Pulmonary artery endothelial cell (primary cell): ENCODE results near the gene MLIP. TPM values are rescaled to one million over a fixed set of nuclear protein-coding genes. Genes with fewer than 3 reads are reported as not detected.
"Not testable (repeated sequence)": the region's sequence is repeated elsewhere in the genome, so short reads cannot be mapped to it uniquely, and the experiment has no call there.

Source experiments
- DNase-seq: peaks from one replicate; pipeline ENCODE4 v3.0.0-alpha.2; 2011; ENCODE audit warnings: low read depth, low spot score
- total RNA-seq: library from RNA; depleted of rRNA; stranded (reverse); fragments of >200 nt; gene quantifications from 2 replicates; pipeline ENCODE4 v1.2.3, GENCODE V29; 2014

The MLIP gene, protein sequence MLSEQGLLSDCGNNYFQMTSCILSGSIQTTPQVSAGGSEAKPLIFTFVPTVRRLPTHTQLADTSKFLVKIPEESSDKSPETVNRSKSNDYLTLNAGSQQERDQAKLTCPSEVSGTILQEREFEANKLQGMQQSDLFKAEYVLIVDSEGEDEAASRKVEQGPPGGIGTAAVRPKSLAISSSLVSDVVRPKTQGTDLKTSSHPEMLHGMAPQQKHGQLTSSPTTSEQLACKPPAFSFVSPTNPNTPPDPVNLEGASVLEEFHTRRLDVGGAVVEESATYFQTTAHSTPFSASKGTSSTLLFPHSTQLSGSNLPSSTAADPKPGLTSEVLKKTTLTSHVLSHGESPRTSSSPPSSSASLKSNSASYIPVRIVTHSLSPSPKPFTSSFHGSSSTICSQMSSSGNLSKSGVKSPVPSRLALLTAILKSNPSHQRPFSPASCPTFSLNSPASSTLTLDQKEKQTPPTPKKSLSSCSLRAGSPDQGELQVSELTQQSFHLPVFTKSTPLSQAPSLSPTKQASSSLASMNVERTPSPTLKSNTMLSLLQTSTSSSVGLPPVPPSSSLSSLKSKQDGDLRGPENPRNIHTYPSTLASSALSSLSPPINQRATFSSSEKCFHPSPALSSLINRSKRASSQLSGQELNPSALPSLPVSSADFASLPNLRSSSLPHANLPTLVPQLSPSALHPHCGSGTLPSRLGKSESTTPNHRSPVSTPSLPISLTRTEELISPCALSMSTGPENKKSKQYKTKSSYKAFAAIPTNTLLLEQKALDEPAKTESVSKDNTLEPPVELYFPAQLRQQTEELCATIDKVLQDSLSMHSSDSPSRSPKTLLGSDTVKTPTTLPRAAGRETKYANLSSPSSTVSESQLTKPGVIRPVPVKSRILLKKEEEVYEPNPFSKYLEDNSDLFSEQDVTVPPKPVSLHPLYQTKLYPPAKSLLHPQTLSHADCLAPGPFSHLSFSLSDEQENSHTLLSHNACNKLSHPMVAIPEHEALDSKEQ
- 10.8 and 21.7 TPM in 2 replicates for total RNA-seq

DNA sequence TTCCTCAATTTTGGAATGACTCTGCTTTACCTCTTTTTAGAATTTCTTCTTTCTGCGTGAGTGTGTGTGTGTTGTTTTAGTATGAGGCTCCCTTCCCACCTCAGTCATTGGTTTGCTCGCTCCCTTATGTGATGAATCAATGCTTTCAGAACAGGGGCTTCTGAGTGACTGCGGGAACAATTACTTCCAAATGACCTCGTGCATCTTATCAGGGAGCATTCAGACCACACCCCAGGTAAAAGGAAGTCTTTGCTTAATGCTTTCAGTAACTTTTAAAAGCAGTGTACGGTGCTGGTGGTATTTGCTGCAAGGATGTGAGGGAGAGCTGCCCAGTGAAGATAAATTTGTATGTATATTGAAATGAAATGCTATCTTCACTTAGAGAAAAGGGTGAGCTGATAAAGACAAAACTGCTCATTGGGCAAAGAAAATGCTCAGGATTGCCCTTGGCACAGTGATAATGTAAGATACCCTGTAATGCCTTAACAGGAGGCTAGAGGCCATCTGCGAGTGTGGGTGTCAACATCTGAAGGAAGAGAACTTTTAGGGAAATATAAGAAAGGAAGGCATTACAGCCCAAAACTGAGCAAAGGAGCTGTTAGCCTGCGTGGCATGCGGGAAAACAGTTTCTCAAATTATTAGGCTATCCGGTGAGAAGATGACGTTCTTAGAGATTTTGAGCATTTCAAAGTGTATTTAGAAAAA lies at the start of gene MLIP:
MLIP (plus strand) TSS at position 103 of the 705 bp plus-strand sequence; CDS start at position 140, 37 bp downstream.
- DNase-seq, result no peak

- DNase-seq, result no peak
Measured at GRCh38 chr6:54063228-54063539, 48.1 kb upstream of the MLIP start.

GRCh38 chr6:54068694-54069093 lies 42.5 kb upstream of the MLIP start:
- no peak for DNase-seq

DNA sequence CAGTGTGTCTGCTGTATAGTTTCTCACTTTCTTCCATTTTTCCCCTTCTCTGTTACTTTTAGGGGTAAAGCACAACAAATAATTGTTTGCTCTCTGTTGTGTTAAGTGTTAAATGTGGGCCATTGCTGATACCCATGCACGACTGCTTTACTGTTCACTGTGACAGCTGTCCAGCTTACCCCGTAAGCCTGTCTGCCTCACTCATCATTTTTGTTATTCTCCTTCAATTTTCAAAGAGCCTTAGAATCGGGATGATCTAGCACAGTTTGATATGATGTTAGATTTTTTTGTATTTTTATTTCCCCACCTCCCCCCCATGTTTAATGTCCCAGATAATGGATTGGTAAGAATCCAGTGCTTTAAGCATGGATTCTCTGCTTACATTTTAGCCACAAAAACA lies 41.2 kb upstream of the MLIP start:
- DNase-seq, result no peak

GRCh38 chr6:54071821-54072340 lies 39.4 kb upstream of the MLIP start:
- DNase-seq, result no peak

DNA sequence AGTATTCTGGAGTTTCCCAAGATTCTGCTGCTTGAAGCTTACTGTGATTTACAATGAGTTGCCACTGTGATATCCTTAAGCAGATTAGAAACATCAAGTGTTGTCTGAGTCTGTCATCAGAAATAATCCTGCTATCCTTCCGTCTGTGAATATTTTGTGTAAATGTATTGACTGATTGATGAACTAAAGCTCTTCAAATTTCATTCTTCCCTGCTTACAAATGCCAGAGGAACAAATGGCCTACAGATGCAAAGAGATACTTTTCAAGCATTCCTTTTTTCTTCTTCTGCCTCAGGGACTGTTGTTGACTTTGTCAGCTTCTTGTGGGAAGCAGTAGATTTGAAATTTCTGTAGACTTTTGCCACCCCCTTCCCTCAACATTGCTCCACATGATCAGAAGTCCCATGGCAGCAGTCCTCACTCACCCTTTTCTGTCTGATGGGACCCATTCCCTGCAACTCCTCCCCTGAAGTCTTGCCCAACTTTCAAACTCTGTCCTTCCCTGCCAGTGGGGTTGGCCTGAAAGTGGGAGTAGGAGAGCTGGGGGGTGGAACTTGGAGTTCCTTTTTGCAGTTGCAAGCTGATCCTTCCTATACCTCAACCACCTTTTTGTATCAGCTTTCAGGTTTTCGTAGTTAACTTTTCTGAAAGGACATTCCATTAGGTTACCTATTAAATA lies 38.5 kb upstream of the MLIP start:
- no peak for DNase-seq

DNA sequence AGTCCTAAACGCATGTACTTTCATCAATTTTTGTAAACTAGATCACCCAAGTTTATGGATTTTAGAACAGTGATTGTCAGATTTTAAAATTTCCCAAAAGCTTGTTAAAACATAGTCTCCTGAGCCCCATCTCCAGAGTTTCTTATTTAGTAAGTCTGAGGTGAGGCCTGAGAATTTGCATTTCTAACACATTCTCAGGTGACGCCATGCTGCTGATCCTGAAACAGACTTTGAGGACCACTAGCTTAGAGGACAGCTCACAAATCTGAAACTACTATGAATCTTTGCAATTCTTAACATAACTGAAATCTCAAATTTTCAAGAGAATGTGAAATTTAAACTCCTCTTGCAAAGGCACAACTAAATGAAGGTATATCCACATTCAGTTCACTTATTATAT lies 37.8 kb upstream of the MLIP start:
- DNase-seq, result no peak

DNA sequence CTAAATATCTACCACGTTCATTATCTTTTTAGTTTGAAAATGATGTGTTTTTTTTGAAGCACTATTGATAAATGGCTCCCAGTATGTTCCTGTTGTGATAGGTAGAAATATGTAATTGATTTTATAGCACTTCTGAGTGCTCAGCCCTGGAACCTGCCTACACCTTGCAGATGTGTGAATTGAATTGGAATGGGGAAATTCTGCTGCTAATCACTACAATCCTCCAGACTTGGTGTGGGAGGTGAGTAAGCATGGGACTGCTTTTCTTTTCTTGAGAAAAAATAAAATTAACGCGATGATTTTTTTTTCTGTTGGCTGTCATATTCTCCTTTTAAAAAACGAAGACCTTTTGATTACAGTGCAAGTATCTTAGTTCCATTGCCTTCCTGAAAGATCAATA lies 37.1 kb upstream of the MLIP start:
- no peak for DNase-seq

- DNase-seq, result no peak
Measured at GRCh38 chr6:54074578-54075195, 36.6 kb upstream of the MLIP start.

DNA sequence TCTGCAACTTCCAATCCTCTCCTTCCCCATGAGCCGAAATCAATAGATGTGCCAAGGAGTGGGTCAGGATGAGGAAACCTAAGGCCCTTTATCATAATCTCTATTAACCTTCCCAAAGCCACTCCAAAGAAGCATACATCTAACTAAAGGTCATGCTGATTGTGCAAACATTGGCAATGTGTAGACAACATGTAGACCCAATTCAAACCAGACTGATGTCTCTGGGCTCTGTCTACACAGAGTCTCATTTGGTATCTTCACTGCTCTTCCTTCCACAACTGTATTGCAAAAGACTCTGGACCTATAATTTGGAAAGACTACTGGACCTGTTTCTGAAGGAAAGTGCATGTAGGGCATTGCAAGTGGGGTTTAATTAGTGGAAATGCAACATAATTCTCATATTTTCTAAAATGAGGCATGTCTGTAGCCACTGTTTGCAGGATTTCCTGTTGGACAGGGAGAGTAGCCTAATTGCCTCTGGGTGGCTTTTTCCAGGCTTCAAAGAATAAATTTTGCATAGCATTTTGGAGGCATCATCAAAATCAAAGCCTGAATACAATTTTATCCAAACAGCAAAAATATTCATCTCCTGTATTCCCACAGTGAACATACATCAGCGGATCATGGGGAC lies 35.0 kb upstream of the MLIP start:
- no peak for DNase-seq

DNA sequence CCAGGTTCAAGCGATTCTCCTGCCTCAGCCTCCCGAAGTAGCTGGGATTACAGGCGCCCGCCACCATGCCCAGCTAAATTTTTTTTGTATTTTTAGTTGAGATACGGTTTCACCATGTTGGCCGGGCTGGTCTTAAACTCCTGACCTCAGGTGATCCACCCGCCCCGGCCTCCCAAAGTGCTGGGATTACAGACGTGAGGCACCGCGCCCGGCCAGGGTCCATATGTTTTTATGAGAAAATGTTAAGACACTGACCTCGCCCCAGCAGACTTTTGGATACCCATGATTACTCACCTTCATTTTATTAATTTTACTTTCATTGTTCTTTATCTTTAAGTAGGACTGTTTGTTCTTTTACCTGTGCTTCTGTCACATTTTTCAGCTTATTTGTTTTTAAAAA lies 29.7 kb upstream of the MLIP start:
- DNase-seq, result not testable (repeated sequence)

DNA sequence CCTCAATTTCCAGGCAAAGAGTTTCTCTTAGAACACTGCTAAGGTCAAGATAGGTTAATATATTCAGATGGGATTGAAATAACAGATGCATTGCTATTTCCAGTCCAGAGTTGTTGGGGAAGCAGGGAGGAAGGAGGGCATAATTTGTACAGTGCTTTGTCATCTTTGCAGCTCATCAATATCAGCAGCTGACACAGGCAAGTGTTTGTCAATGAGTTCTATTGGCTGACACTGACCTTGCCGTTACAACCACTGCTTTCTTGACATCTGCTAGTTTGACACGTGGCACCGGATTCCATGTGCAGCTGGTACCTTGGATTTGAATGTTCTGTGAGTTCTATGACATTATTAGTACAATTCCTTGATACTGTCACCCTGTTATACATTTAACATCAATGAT lies 28.0 kb upstream of the MLIP start:
- no peak for DNase-seq

- no peak for DNase-seq
Measured at GRCh38 chr6:54084231-54084630, 27.0 kb upstream of the MLIP start.

DNA sequence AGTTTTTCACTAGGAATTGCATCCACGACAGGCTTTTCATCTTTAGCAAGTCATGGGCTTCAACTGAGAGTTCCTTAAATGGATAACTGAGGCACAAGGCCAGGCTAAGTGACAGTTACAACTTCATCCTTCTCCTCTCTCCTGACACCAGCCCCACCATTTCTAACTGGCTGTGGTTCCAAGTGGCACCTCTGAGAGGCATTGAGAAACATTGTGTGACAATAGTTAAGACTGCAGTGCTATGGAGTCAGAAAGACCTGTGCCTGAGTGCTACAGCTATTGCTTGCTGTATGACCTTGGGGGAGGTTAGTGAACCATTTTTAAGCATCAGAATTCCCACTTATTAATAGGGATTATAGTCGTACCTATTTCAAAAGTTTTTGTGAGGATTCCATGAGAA lies 26.2 kb upstream of the MLIP start:
- no peak for DNase-seq

DNA sequence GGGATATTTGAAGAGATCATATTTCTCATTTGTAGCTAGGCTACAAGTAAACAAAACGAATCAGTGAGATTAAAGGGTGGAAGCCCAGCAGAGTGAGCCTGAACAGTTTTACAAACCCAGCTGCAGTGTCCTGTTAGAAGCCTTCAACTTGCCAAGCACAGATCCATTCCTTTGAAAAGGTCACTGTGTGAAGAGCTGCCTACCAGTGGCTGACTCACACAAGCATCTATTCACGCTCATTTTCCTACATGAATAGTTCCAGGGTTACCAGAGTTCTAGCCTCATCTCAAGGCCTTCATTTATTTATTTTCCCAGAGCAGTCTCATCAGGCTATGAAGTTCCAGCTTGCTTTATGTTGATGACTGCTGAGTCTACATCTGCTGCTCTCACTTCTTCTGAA lies 25.7 kb upstream of the MLIP start:
- DNase-seq, result no peak

- DNase-seq, result no peak
Measured at GRCh38 chr6:54086439-54086838, 24.8 kb upstream of the MLIP start.

GRCh38 chr6:54087721-54088120 lies 23.5 kb upstream of the MLIP start:
- no peak for DNase-seq

DNA sequence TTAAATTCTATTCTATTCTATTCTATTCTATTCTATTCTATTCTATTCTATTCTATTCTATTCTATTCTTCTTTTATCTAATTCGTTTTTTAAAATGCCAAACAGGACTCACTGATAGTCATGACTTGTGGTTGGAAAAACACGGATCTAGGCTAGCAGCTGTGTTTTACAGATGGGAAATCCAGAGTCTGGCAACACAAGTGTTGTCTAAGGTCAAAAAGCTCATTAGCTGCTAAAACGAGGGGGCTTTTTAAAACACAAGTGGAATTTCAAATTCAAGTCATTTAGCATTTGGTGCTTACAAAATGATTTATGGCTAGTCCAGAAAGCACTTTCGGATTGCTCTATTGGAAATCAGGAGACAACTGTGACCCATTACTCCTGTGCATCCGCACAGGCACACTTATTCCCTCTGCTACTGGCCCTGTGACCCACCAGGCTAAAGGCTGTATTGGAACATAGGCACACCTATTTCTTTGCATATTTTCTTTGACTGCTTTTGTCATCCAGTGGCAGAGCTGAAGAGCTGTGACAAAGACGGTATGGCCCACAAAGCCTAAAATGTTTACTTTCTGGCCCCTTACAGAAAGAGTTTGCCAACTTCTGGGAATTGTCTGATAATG lies 17.8 kb upstream of the MLIP start:
- no peak for DNase-seq

GRCh38 chr6:54094293-54094692 lies 16.9 kb upstream of the MLIP start:
- DNase-seq, result no peak

DNA sequence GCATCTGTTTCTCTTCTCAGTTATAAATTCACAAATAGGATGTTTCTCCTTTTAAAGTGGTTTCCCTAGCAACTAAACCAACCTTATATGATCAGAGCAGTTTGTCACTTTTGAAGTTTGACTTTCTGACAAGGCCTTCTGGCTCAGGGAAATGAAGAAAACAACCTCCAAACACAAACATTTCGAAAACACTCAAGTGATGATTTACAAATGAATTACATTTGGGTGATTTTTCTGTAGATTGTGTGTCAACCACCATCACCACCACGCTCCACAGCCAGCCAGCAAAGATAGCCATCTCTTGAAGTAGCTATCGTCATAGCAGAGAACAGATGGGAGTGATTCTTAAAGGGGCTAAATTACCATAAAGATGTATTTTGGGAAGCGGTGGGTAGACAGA lies 16.5 kb upstream of the MLIP start:
- DNase-seq, result no peak
